GM12878 (cell line): ENCODE measurements around the gene ARIH2. TPM values are rescaled to one million over a fixed set of nuclear protein-coding genes. Genes with fewer than 3 reads are reported as not detected.

Source experiments
- ATAC-seq: fragments of 200-7000 bp; cut with Tn5 transposase; 3 replicates; pipeline ENCODE4 v1.9.1; 2020; ENCODE audit warnings: mild to moderate bottlenecking, moderate library complexity
- BruUV-seq: library from RNA; stranded (reverse); fragments of 400-500 nt; replicated peaks from 2 replicates; lab custom pipeline; 2021; lab: Mats Ljungman, UMichigan
- CTCF ChIA-PET: fragments of 300-600 bp; sonication (Branson Sonifier 250); formaldehyde crosslinking; extraction: SDS; loops from one replicate; lab custom pipeline; 2021; ENCODE audit warnings: inconsistent platforms; lab: Yijun Ruan, JAX
- POLR2A ChIA-PET: fragments of 350-600 bp; formaldehyde crosslinking; extraction: SDS; loops from one replicate; lab custom pipeline; 2021; ENCODE audit warnings: inconsistent platforms; lab: Charles Lee
- RAD21 ChIA-PET: fragments of 300-600 bp; sonication (Branson Sonifier 250); formaldehyde crosslinking; loops from one replicate; lab custom pipeline; 2023; ENCODE audit warnings: antibody characterized with exemption; ENCODE audit not compliant: unreplicated experiment; lab: Charles Lee
- SMC1A ChIA-PET: fragments of 300-600 bp; sonication (Branson Sonifier 250); formaldehyde crosslinking; loops from one replicate; lab custom pipeline; 2023; ENCODE audit not compliant: unreplicated experiment, uncharacterized antibody; lab: Charles Lee
- DNase-seq: peaks from one replicate; pipeline ENCODE4 v3.0.0-alpha.2; 2011; ENCODE audit warnings: low read depth, low spot score
- FAIRE-seq: peaks from 3 replicates; lab custom pipeline; 2011; peaks lifted over from hg19 to GRCh38; lab: Jason Lieb, UNC
- H2AFZ ChIP-seq: 2 replicates; pipeline ENCODE4 v1.6.0; 2011; ENCODE audit warnings: low read depth, low read length, control low read depth; ENCODE audit not compliant: control insufficient read depth
- H3K27ac ChIP-seq: 2 replicates; pipeline ENCODE4 v1.5.1; 2011; ENCODE audit warnings: control low read depth; ENCODE audit not compliant: control insufficient read depth, insufficient read depth
- H3K27me3 ChIP-seq, 2 experiments: replicated peaks in 1 of 2; 2 replicates each; pipeline versions ENCODE4 v1.6.0 to v1.6.1; 2011; ENCODE audit warnings: low read length in 1 of 2; ENCODE audit not compliant: control insufficient read depth in 2 of 2, insufficient read depth in 2 of 2
- H3K36me3 ChIP-seq, 2 experiments: 2 replicates each; pipeline ENCODE4 v1.5.1; 2011; ENCODE audit warnings: low read length in 1 of 2; ENCODE audit not compliant: control insufficient read depth in 2 of 2, insufficient read depth in 2 of 2
- H3K4me1 ChIP-seq: 2 replicates; pipeline ENCODE4 v1.6.1; 2011; ENCODE audit warnings: mild to moderate bottlenecking, low read length, moderate library complexity, mixed read lengths; ENCODE audit not compliant: control insufficient read depth, insufficient read depth
- H3K4me2 ChIP-seq: 2 replicates; pipeline ENCODE4 v1.6.0; 2011; ENCODE audit warnings: control low read depth; ENCODE audit not compliant: control insufficient read depth, insufficient read depth
- H3K4me3 ChIP-seq: fragments of 200-600 bp; sonication (generic); 2 replicates; pipeline ENCODE4 v1.5.1; 2016
- H3K79me2 ChIP-seq: 2 replicates; pipeline ENCODE4 v1.6.0; 2011; ENCODE audit warnings: low read length; ENCODE audit not compliant: control insufficient read depth, insufficient read depth
- H3K9ac ChIP-seq: 2 replicates; pipeline ENCODE4 v1.8.0; 2011; ENCODE audit warnings: low read length, control low read depth, mixed read lengths; ENCODE audit not compliant: control insufficient read depth, insufficient read depth
- H3K9me3 ChIP-seq: replicated peaks from 3 replicates; pipeline ENCODE4 v1.5.1; 2011; ENCODE audit warnings: mild to moderate bottlenecking, low read length; ENCODE audit not compliant: control insufficient read depth, insufficient read depth
- H4K20me1 ChIP-seq: 2 replicates; pipeline ENCODE4 v1.6.0; 2011; ENCODE audit not compliant: control insufficient read depth, insufficient read depth
- ETV6 ChIP-seq, 2 experiments: fragments of 450-650 bp in 1 of 2; IDR thresholded peaks in 1 of 2; conservative IDR thresholded peaks in 1 of 2; 2 replicates each; pipeline ENCODE4 v1.6.1; 2014; ENCODE audit warnings: antibody characterized with exemption in 1 of 2, borderline replicate concordance in 1 of 2, low read depth in 1 of 2, mild to moderate bottlenecking in 1 of 2, moderate library complexity in 1 of 2
- EZH2 ChIP-seq: IDR thresholded peaks from 2 replicates; pipeline ENCODE4 v1.6.1; 2012; ENCODE audit warnings: low read depth, mild to moderate bottlenecking, control low read depth, inconsistent platforms, low read length, borderline replicate concordance; ENCODE audit not compliant: control insufficient read depth
- IKZF1 ChIP-seq: fragments of 450-650 bp; conservative IDR thresholded peaks from 2 replicates; pipeline ENCODE4 v1.6.1; 2017; ENCODE audit warnings: antibody characterized with exemption, mild to moderate bottlenecking
- MYB ChIP-seq: fragments of 150-350 bp; IDR thresholded peaks from 2 replicates; pipeline ENCODE4 v1.6.1; 2014; ENCODE audit warnings: mild to moderate bottlenecking, low read depth, low read length, borderline replicate concordance
- RAD51 ChIP-seq: fragments of 450-650 bp; IDR thresholded peaks from 2 replicates; pipeline ENCODE4 v1.6.1; 2016; ENCODE audit warnings: moderate library complexity, mild to moderate bottlenecking, inconsistent platforms
- RBBP5 ChIP-seq: fragments of 200-600 bp; sonication (generic); conservative IDR thresholded peaks from 2 replicates; pipeline ENCODE4 v1.6.1; 2016
- USF2 ChIP-seq: IDR thresholded peaks from 2 replicates; pipeline ENCODE4 v1.6.1; 2011; ENCODE audit warnings: low read depth, low read length, improper control_type of control experiment, borderline replicate concordance
- WGBS: methylation state at CpG from one replicate; pipeline ENCODE4 v1.1.6; 2016; ENCODE audit warnings: low lambda C conversion rate; ENCODE audit not compliant: insufficient replicate concordance, insufficient coverage; ENCODE audit errors: missing lambda C conversion rate; 5-methylcytosine and 5-hydroxymethylcytosine counted together
- in situ Hi-C: fragments of 300-500 bp; cut with MboI; formaldehyde crosslinking; loops from 9 replicates; pipeline ENCODE4 v1.14.3; 2018; ENCODE audit warnings: mixed read lengths
- intact Hi-C: fragments of 100-400 bp; cut with micrococcal nuclease; formaldehyde crosslinking; loops from one replicate; pipeline ENCODE4 v1.14.2; 2022; ENCODE audit not compliant: unreplicated experiment
- polyA plus RNA-seq, 11 experiments: library from polyadenylated mRNA; depleted of rRNA in 4 of 11; unstranded in 6 of 11; stranded (reverse) in 5 of 11; fragments of >200 nt; fragmentation: Nextera tagmentation in 4 of 11; fragmentation: Illumina TruSeq in 1 of 11; extraction: Ambion mirVana in 4 of 11; extraction: Trizol in 1 of 11; gene quantifications; 1 replicate in 1 of 11; 2 replicates in 10 of 11; pipeline versions ENCODE4 v1.2.1 to v1.2.3, GENCODE V29; 2011 to 2016; ENCODE audit warnings: inconsistent platforms in 2 of 11, missing spikeins in 2 of 11, low read depth in 1 of 11
- total RNA-seq, 4 experiments: library from RNA; depleted of rRNA in 3 of 4; stranded (reverse); fragments of >200 nt in 3 of 4; fragmentation: Illumina TruSeq in 1 of 4; extraction: Trizol in 1 of 4; gene quantifications; 2 replicates each; pipeline versions ENCODE4 v1.2.1 to v1.2.3, GENCODE V29; 2013 to 2021

ARIH2 gene
- total and polyA plus RNA-seq, 10 of the 15 experiments (the other 5 are each of a cell fraction or from before 2014, with no cell fraction given), result 18.7 to 74.7 (median 63.7) TPM

GRCh38 chr3:48991851-48992545, 73.4 kb downstream of the ARIH2 start:
- Histone ChIP-seq H4K20me1 (no peaks in the 10 kb centered on the region), H3K36me3 (no peaks in the 10 kb centered on the region), H3K4me3 (peak overlapping the region; percentile 93; the same call in 1 of the 2 replicates), H3K9me3 (no peaks in the 10 kb centered on the region), H3K4me2 (peak overlapping the region; percentile 81), H3K9ac (no peak overlapping the region), H3K27me3 (no peaks in the 10 kb centered on the region), H3K79me2 (peaks cover 28% of the 10 kb centered on the region), H3K27ac (no peak overlapping the region), H2AFZ (no peak overlapping the region), H3K4me1 (peaks cover 19% of the 10 kb centered on the region)
- in situ Hi-C loops, result no loop called here
- ChIA-PET POLR2A (interaction anchor here (0.5 to 6.6 kb wide), 11 partner anchors 11 to 1043 kb away, joined by 3 to 67 read pairs (median 7); partner anchors contain the start of genes IMPDH2, NDUFAF3, QRICH1 and WDR6), SMC1A (interaction anchor here (1.0 to 6.1 kb wide), 3 partner anchors 16 to 100 kb away, joined by 3 to 57 read pairs (median 5); partner anchors contain the start of genes IMPDH2 and WDR6), RAD21 (interaction anchor here (0.6 to 2.1 kb wide), 6 partner anchors 8 to 165 kb away, joined by 3 to 22 read pairs (median 4); partner anchors contain the start of genes NDUFAF3 and WDR6), CTCF (interaction anchor here (0.8 to 5.8 kb wide), 6 partner anchors 15 to 252 kb away, joined by 3 to 123 read pairs (median 13); partner anchors contain the start of genes IMPDH2, NDUFAF3, QRICH1 and WDR6)
- no peak for TF ChIP-seq RAD51
- no peak for TF ChIP-seq MYB
- TF ChIP-seq ETV6 (conservative IDR thresholded peaks at IDR 0.05 in 1 of 2, IDR thresholded peaks at IDR 0.05 in 1 of 2; ENCODE audit: borderline replicate concordance in 1 of 2, low read depth in 1 of 2), result no peak
- no peak for TF ChIP-seq RBBP5
- FAIRE-seq (no peak), ATAC-seq (no peak), DNase-seq (no peak)
- intact Hi-C loops, result loop anchor here (2.0 kb wide), 2 partner anchors 15 to 29 kb away; partner anchors contain the start of gene WDR6
- WGBS, result 70% methylated on average over 5 of the region's 5 CpGs
- TSS peak; percentile 57 for BruUV-seq

- Histone ChIP-seq H3K27ac (no peak overlapping the region), H2AFZ (no peak overlapping the region), H3K4me2 (no peak overlapping the region), H3K79me2 (peaks cover 28% of the 10 kb centered on the region), H3K27me3 (no peaks in the 10 kb centered on the region), H3K4me3 (no peak overlapping the region), H4K20me1 (no peaks in the 10 kb centered on the region), H3K36me3 (no peaks in the 10 kb centered on the region), H3K9me3 (no peaks in the 10 kb centered on the region), H3K9ac (no peak overlapping the region), H3K4me1 (peaks cover 18% of the 10 kb centered on the region)
- no TSS peak for BruUV-seq
- ChIA-PET POLR2A (interaction anchor here (1.1 kb wide), 1 partner anchor 13 kb away, joined by 5 read pairs; the partner anchor contains the start of gene WDR6), CTCF (no interaction called here), RAD21 (interaction anchor here (1.1 kb wide), 1 partner anchor 36 kb away, joined by 3 read pairs; the partner anchor contains the start of gene IMPDH2), SMC1A (no interaction called here)
- in situ Hi-C loops (no loop called here), intact Hi-C loops (no loop called here)
- no peak for TF ChIP-seq IKZF1
- no peak for TF ChIP-seq EZH2
- no peak for TF ChIP-seq USF2
- no peak for ATAC-seq
- no peak for FAIRE-seq
- DNase-seq, result no peak
Measured at GRCh38 chr3:48993834-48994233, 75.2 kb downstream of the ARIH2 start.
